Measurements from ENCODE around the gene NCOA5.

The NCOA5 gene

GRCh38 chr20:46036370-46036769 is 53.4 kb downstream of the NCOA5 start:
- Histone ChIP-seq H3K4me3 (ENCODE audit: low read depth, low read length) (no peak overlapping the region), H3K9me3 (ENCODE audit: severe bottlenecking) (no peaks in the 10 kb centered on the region), H3K36me3 (no peaks in the 10 kb centered on the region), H3K27me3 (ENCODE audit: insufficient read depth, low read depth, severe bottlenecking) (peaks cover 11% of the 10 kb centered on the region), H3K27ac (no peak overlapping the region)
- TF ChIP-seq CTCF (IDR thresholded peaks at IDR 0.05; ENCODE audit: low read depth, low read length): no peak
- no peak for DNase-seq

DNA sequence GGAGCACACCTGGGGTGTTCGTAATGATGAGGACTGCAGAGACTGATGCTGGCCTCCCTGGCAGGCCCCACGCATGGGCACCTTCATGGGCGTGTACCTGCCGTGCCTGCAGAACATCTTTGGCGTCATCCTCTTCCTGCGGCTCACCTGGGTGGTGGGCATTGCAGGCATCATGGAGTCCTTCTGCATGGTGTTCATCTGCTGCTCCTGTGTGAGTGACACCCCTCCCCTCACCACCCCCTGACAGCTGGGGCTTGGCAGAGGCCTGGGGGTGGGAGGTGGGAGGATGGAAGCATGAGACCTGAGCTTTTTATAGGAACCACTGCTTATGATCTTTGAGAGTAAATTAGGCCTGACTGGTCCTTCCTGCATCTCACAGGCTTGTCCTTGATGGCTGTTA is 54.0 kb downstream of the NCOA5 start:
- Histone ChIP-seq H3K27me3 (ENCODE audit: insufficient read depth, low read depth, severe bottlenecking) (peaks cover 16% of the 10 kb centered on the region), H3K4me3 (ENCODE audit: low read depth, low read length) (no peak overlapping the region), H3K27ac (no peak overlapping the region), H3K9me3 (ENCODE audit: severe bottlenecking) (no peaks in the 10 kb centered on the region), H3K36me3 (no peaks in the 10 kb centered on the region)
- no peak for TF ChIP-seq CTCF (IDR thresholded peaks at IDR 0.05; ENCODE audit: low read depth, low read length)
- DNase-seq: no peak

- Histone ChIP-seq H3K27ac (no peak overlapping the region), H3K27me3 (ENCODE audit: insufficient read depth, low read depth, severe bottlenecking) (peaks cover 19% of the 10 kb centered on the region), H3K36me3 (no peaks in the 10 kb centered on the region), H3K4me3 (ENCODE audit: low read depth, low read length) (no peak overlapping the region), H3K9me3 (ENCODE audit: severe bottlenecking) (no peaks in the 10 kb centered on the region)
- no peak for DNase-seq
- TF ChIP-seq CTCF (IDR thresholded peaks at IDR 0.05; ENCODE audit: low read depth, low read length): no peak
These were observed 54.5 kb downstream of the NCOA5 start for GRCh38 chr20:46035253-46035652.

- H3K27ac ChIP-seq: no peak overlapping the region
- no peak for TF ChIP-seq CTCF (IDR thresholded peaks at IDR 0.05; ENCODE audit: low read depth, low read length)
- H3K27me3 ChIP-seq (ENCODE audit: insufficient read depth, low read depth, severe bottlenecking): peaks cover 30% of the 10 kb centered on the region
- no peak overlapping the region for H3K4me3 ChIP-seq (ENCODE audit: low read depth, low read length)
- H3K9me3 ChIP-seq (ENCODE audit: severe bottlenecking): no peaks in the 10 kb centered on the region
- no peak for DNase-seq
- no peaks in the 10 kb centered on the region for H3K36me3 ChIP-seq
These were observed 55.7 kb downstream of the NCOA5 start for GRCh38 chr20:46034039-46034438.

GRCh38 chr20:46031701-46032254 is 58.0 kb downstream of the NCOA5 start:
- peak overlapping the region; percentile 69 for H3K27ac ChIP-seq
- peak; percentile 90 for DNase-seq
- no peak for TF ChIP-seq CTCF (IDR thresholded peaks at IDR 0.05; ENCODE audit: low read depth, low read length)
- H3K9me3 ChIP-seq (ENCODE audit: severe bottlenecking): no peaks in the 10 kb centered on the region
- H3K36me3 ChIP-seq: no peaks in the 10 kb centered on the region
- peaks cover 32% of the 10 kb centered on the region for H3K27me3 ChIP-seq (ENCODE audit: insufficient read depth, low read depth, severe bottlenecking)
- H3K4me3 ChIP-seq (ENCODE audit: low read depth, low read length): peak overlapping the region; percentile 73

DNA sequence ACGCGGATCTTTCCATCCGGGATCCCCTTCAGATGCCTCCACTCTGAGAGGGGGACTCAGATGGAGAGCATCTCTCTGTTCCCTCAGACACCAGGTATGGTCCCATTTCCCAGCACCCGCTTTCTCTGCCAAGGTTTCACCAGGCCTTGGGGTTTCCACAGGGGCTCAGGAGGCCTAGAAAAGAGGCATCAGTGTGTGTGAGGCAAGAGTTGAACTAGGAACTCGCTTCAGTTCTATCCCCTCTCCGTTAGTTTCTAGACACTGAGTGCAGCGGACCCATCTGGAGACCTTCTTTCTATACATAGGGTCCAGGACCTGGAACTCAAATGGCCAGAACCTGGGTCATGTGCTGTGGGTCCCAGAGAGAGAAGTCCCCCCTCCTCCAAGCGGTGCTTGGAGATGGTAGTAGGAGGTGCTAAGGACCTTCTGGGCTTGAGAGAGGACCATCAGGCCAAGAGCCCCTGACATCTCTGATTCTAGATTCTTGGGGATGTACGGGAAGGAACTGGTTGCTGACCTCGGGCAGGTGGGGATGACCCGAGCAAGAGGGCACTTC is 58.7 kb downstream of the NCOA5 start:
- Histone ChIP-seq H3K36me3 (no peaks in the 10 kb centered on the region), H3K4me3 (ENCODE audit: low read depth, low read length) (peak overlapping the region; percentile 73), H3K27ac (peak overlapping the region; percentile 69; the same call in 1 of the 2 replicates), H3K9me3 (ENCODE audit: severe bottlenecking) (no peaks in the 10 kb centered on the region), H3K27me3 (ENCODE audit: insufficient read depth, low read depth, severe bottlenecking) (peaks cover 32% of the 10 kb centered on the region)
- TF ChIP-seq CTCF (IDR thresholded peaks at IDR 0.05; ENCODE audit: low read depth, low read length): no peak
- DNase-seq: no peak

Data from WERI-Rb-1 (cell line).